ENCODE measurements around the gene SBK2.
"Not testable (repeated sequence)": the region's sequence is repeated elsewhere in the genome, so short reads cannot be mapped to it uniquely, and the experiment has no call there.

The SBK2 gene

DNA sequence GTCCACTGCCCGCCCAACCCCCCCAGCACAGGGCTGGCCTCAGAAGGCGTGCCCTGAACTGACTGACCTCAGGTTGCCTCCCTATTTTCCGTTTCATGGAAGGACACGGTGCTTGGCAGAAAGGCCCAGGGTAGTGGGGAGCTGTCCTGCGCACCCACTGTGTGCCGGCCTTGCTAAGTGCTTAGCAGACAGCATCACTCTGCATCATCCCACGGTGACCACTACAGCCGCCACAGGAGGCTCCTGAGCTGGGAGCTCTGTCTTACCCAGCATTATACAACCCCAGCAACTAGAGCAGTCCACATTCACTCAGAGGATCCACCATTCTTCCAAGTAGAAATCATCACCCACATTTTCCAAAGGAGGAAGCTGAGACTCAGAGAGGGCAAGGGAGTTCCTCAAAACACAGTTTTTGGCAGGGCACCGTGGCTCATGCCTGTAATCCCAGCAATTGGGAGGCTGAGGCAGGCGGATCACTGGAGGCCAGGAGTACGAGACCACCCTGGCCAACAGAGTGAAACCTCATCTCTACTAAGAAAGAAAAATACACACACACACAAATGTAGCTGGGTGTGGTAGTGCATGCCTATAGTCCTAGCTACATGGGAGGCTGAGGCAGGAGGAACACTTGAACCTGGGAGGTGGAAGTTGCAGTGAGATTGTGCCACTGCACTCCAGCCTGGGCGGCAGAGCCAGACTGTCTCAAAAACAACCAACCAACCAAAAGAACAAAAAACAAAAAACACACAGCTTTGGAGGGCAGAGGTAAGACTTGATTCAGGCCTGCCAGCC lies 1.6 kb downstream of the SBK2 start:
- no peak for DNase-seq

DNA sequence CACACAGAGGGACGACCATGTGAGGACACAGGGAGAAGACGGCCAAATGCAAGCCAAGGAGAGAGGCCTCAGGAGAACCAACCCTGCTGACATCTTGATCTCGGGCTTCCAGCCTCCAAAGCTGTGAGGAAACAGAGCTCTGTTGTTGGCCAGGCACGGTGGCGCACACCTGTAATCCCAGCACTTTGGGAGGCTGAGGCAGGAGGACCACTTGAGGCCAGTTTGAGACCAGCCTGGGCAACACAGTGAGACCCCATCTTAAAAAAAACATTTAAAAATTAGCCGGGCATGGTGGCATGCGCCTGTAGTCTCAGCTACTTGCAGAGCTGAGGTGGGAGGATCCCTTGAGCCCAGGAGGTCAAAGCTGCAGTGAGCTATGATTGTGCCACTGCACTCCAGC lies 2.7 kb downstream of the SBK2 start:
- DNase-seq = not testable (repeated sequence)

DNA sequence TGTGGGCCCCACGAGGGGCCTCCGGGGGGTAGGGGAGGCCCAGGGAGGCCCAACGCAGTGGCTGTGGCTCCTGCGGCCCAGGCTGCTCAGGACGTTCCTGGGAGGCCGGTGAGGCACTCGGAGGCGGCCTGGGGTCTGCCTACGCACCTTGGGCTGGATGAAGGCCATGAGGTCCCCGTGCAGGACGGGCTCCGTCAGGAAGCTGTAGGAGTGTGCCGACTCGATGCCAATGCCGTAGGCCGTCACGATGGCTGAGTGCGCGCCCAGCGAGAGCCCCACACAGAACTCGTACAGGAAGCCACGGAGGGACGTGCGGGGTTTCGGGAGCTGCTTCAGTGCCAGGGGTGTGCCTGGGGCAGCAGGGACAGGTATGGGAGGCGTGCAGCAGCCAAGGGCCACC lies 5.9 kb downstream of the SBK2 start:
- DNase-seq = no peak

DNA sequence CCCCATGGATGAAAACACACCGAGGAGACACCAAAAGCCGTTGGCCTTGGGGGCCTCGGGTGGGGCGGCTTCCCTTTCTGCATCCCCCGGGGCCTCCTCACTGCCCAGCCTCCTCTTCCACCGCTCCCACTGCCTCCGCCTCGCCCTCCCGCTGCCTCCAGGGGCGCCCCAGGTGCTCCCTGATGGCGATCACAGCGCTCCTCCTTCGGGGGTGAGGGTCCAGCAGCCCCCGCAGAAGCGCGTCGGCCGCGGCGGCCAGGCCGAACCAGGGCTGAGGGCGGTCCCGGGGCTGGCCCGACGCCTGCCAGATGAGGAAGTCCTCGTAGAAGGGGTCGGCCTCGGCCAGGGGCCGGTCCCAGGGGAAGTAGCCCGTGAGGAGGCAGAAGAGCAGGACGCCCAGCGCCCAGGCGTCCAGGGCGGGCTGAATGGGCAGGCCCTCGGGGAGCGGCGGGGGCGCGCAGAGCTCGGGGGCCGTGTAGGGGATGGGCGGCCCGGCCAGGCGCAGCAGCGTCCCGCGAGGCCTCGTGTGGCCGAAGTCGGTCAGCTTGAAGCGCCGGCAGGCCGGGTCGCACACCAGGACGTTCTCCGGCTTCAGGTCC lies 7.2 kb downstream of the SBK2 start:
- DNase-seq = no peak

DNA sequence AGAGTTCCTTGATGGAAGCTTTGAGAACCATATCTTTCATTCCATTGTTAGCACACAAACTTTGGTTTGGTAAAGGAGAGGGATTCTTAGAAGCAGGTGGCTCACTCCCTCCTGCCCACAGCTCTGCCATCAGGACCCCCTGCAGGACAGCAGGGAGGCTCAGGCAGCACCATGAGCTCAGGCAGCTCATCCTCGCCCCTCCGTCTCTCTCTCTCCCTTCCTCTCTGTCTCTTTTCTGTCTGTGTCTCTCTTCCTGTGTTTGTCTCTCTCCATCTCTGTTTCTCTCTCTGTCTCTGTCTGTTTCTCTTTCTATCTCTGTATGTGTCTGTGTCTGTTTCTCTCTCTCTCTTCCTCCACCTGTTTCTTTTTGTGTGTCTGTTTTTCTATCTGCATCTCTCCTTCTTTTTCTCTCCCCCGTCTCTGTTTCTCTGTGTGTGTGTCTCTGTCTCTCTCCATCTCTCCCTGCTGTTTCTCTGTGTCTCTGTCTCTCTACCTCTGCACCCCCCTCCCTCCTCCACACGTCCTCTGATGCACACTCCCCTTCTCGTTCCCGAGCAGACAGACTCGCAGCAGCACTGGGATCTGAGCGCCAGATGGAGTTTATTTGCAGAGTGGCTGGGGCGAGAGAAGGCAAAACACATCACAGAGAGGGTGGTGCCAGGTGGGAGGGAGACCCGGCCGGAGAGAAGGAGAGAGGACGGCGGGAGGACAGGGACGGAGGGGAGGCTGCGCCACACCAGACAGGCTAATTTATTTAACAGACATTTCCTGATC lies 8.7 kb downstream of the SBK2 start:
- no peak for DNase-seq

DNA sequence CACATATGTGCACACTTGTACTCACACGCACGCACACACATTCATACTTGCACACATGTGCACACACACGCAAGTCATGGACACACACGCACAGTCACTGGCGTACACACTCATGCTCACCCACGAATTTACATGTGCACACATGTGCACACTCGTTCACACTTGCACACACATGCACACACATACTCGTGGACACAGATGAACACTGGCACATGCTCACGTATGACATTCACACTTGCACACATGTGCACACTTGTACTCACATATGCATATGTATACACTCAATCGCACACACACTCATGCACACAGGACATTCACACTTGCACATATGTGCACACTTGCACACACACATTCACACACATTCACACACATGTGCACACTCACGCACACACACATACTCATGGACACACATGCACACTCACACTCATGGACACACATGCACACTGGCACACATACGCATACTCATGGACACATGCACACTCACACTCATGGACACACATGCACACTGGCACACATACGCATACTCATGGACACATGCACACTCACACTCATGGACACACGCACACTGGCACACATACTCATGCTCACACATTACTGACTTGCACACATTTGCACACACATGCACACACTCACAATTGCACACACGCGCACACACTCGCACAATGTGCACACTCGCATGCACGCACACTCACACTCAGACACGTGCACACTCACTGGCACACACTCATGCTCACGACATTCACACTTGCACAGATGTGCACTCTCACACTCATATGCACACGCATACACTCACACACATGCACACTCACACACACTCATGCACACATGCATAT lies 9.5 kb downstream of the SBK2 start:
- no peak for DNase-seq

DNA sequence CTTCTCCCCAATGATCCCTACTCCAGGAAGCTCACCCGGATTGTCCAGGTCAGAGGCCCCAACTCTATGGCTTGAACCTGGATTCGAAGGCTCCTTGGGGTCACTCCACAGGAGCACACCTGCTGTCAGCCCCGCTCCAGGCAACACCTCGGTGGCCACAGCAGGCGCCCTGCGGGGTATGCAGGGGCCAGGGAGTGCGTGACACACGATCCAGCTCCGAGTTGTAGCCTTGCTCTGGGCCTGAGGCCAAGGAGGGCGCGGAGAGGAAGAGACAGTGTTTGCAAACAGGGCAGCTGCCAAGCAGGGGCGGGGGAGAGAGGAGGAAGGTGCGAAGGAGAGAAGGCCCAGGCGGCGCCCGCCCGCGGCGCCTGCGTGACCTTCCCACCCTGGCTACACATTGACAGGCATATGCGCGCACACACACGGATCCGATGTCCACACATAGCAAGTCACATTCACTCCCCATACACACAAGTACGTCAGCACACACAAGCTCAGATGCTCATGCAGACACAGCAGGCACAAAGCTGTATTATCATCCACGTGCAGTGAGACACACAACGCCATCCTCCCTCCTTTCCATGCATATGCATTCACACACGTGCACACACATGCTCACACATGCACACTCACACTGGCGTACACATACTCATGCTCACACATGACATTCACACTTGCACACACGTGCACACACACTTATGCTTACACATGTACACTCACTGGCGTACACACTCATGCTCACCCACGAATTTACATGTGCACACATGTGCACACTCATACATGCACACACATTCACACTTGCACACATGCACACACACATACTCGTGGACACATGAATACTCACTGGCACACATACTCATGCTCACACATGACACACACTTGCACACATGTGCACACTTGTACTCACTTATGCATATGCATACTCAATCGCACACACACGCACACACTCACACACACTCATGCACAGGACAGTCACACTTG lies 10.4 kb downstream of the SBK2 start:
- no peak for DNase-seq

DNA sequence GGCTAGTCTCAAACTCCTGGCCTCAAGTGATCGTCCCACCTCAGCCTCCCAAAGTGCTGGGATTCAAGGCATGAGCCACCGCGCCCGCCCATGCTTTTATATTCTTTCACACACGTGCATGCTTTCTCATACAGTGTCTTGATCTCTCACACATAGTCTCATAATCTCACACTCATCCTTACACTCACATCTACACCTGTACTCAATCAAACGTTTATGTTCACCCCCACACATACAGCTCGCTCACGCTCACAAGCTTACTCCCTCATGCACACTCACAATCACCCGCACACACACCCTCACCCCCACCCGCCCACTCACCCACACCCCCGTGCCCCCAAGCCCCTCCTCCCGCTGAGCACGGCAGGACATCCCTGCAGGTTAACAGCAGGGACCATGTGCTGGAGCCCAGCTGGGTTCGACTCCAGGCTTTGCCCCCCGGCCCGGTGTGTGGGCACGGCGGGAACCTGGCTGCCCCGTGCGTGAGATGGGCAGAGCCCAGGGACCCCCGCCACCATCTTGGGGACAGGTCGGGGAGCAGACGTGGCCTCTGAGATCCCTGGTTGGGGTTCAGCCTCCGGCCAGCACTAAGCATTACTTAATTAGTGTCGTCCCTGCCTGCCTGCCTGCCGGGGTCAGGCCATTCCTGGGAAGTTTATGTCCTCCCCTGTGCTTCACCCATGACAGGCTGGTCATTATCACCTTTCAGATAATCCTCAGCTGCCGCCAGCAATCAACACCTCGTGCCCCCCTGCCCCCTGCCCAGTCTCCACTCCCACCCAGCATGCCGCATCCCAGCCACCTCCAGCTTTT lies 11.4 kb downstream of the SBK2 start:
- no peak for DNase-seq

DNA sequence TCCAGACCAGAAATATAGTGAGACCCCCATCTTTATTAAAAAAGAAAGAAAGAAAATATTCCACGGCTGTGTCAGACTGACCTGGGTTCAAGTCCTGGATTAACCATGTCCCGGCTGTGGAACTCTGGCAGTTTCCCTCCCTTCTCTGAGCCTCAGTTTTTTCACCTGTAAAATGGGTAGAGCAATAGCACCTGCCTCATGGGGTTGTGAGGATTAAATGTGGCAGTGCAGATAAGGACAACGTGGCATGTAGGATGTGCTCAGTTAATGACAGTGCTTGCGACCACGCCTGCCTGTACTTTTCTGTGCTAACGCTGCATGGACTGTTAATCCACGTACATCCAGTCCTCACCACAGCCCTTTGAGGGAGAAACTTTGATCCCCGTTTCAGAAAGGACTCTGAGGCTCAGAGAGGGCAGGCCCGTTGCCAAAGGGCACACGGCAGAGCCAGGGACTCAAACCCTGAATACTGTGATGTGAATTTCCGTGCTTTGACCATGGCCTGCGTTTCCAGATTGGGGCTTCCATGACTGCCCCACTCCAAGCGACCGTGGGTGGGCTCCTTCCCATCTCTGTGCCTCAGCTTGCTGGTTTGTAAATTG lies 16.1 kb downstream of the SBK2 start:
- no peak for DNase-seq

DNA sequence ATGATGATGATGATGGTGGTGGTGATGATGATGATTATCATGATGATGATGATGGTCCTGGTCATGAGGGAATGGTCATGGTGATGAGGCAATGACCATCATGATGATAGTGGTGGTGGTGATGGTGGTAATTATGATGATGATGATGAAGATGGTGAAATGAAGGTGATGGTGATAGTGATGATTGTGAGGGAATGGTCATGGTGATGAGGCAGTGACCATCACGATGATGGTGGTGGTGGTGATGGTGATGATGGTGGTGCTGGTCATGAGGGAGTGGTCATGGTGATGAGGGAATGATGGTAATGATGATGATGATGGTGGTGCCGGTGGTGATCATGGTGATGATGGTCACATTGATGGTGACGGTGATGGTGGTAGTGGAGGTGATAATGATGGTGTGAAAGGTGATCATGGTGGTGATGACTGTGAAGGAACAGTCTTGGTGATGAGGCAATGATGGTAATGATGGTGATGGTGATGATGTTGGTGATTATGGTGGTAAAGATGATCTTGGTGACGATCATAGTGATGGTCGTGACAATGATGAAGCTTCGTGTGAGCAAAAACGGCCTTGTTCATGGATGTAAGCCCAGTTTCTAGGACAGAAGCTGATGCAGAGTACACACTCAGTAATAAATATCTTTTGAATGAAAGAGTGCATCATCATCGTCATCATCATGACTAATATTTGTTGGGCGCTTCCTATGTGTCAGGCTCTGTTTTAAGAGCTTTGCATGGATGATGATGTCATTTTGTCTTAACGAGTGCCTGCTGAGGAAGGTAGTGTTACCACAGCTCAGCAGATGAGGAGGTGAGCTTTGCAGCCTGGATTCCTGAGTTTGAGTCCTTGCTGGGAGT lies 17.3 kb downstream of the SBK2 start:
- DNase-seq = no peak

DNA sequence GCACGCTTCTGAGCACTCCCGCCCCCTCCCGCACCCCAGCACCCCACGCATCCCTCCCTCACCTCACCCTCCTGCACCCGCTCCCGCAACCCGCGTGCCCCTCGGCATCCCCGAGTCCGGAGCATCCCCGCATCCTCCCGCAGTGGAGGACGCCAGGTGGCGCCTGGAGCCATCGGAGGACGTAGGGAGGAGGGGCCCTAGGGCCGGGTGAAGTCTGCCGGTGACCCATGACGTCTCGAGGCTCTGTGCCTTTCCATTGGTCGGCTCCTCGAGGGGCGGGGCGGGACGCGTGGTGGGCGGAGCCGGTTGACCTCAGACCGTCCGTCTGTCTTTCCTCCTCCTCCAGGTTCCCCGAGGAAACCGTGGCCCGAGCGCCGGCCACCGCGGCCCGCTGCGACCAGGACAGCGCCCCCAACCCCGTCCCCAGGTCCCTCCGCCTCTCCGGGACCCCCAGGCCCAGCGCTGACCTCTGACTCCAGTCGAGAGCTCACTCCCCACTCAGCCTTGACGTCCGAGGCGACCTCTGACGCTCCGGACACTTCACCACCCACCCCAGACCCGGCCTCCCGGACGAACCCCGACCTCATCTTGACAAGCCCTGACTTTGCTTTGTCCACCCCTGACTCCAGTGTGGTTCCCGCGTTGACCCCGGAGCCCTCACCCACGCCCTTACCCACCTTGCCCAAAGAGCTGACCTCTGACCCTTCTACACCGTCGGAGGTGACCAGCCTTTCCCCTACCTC lies 19.9 kb downstream of the SBK2 start:
- peak; percentile 91 for DNase-seq

DNA sequence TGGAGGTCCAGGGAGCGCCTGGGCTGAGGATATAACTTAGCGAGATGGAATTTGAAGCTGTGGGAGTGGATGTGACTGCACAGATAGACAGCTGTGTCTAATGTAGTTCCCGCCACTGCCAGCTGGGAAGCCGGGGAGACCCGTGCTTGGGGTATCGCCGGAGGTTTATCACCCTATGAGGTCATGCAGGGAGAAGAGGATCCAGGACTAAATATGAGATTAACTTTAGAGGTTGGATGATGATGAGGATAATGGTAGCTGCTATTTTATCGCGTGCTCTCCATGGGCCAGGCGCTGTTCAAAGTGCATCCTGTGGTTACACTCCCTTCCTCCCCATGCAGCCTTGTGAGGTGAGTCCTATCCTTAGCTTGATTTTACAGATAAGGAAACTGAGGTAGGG lies 28.8 kb downstream of the SBK2 start:
- DNase-seq = no peak

DNA sequence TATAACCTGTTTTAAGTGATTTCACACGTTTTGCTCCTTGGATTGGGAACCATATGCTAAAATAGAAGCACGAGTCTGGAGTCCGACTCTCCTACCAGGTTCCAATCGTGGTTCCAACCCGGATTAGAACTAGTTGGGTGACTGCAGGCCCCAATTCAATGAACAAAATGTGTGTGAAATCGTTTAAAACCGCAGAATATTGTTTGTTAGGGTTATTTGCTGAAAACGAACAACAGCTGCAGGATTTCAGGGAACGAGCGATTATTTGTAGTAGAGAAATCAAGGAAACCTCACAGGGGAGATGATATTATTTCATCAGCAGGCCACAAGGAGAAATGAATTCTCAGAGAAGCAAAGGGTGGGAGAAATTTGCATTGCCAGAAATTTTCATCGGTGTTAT lies 32.0 kb downstream of the SBK2 start:
- DNase-seq = no peak

DNA sequence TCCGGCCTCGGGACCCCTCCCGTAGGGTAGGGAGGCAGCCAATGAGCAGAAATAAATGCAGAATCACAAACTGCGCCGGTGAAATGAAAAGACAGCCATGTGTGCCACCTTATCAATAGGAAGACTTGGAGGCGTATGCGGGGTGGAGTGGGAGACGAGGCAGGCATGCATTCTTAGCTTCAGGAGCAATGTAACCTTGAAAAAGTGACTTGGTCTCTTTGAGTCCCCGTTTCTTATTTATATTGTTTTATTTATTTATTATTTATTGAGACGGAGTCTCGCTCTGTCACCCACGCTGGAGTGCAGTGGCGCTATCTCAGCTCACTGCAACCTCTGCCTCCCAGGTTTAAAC lies 32.7 kb downstream of the SBK2 start:
- DNase-seq = no peak

DNA sequence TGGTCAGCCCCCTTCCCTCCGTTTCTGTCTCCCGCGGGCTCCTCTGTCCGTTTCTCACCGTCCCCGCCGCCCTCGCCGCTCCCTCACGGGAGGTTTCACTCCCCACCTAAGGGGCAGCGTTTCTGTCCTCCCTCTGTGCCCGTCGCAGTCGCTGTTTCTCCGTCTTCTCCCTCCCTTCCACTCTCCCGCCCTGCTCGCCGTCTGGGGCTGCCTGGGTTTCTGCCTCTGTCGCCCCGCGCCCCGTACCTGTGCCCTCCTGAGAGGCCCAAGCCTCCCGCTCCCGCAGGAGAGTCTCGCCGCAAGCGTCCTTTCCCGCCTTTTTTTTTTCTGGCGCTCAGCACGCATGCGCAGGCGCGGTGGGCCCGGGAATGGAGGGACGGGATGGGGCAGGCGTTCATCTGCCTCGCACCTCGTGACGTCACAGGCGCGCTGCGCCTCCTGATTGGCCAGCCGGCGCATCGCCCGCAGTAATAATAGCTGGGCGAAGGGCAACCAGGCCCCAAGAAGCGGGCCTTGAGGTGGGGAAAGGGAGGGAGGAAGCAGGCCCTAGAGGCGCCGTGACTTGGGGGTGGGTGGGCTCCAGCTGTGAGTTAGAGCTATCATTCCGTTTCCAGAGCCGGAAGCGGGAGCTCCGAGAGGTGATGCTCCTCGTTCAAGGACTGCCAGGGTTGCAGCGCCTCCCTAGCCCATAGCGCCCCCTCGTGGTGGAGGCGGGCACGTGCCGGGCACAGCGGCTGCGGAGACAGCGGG lies 33.3 kb downstream of the SBK2 start:
- DNase-seq = peak; percentile 94

DNA sequence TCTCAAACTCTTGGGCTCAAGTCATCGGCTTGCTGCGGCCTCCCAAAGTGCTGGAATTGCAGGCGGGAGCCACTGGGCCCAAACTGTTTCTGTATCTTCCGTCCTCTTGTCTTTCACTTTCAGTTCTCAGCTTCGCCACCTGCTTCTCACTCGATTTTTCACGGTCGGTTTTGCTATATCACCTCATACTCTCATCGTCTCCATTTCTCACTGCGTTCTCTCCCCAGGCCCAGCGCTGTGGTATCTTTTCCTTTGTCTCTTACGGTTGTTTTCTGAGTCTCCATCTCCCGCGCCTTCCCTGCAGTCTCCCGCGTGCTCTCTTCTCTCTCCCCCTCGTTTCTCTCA lies 33.8 kb downstream of the SBK2 start:
- no peak for DNase-seq

DNA sequence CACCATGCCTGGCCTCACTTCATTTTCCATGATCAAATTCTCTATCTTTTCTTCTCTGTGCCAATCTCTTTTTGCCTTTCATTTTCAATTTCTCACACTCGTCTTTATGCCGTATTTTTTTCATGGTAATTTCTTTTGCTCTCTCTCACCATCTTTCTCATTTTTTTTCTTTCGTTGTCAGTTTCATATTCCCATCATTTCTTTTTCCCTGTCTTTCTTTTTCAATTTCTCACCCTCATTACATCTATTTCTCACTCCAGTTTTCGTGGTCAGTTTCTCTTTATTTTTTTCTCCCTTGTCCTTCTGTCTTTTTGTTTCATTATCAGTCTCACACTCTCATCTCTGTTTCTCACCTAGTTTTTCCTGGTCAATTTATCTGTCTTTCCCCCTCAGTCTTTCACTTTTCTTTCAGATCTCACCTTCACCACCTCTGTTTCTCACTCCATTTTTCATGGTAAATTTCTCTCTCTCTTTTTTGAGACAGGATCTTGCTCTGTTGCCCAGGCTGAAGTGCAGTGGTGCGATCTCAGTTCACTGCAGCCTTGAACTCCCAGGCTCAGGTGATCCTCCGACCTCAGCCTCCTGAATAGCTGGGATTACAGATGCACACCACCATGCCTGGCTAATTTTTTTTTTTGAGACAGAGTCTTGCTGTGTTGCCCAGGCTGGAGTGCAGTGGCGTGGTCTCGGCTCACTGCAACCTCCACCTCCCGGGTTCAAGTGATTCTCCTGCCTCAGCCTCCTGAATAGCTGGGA lies 34.6 kb downstream of the SBK2 start:
- no peak for DNase-seq
